Mucosa of rectum (tissue), 2 donors: ENCODE results near the gene ANO10.

Experiments used
- H3K27ac ChIP-seq, 2 donors: one replicate each; pipeline ENCODE4 v1.7.0; 2013; ENCODE audit warnings: inconsistent platforms in 2 of 2, low read depth in 2 of 2, low read length in 2 of 2
- H3K27me3 ChIP-seq, 2 donors: one replicate each; pipeline ENCODE4 v1.7.0; 2013; ENCODE audit warnings: low read length in 2 of 2; ENCODE audit not compliant: control insufficient read depth in 2 of 2, insufficient read depth in 2 of 2
- H3K36me3 ChIP-seq, 2 donors: one replicate each; pipeline ENCODE4 v1.7.0; 2013; ENCODE audit warnings: low read length in 2 of 2; ENCODE audit not compliant: control insufficient read depth in 2 of 2, insufficient read depth in 2 of 2
- H3K4me1 ChIP-seq, 2 donors: one replicate each; pipeline ENCODE4 v1.7.0; 2013; ENCODE audit warnings: low read length in 2 of 2, mild to moderate bottlenecking in 1 of 2; ENCODE audit not compliant: control insufficient read depth in 2 of 2, insufficient read depth in 2 of 2
- H3K4me3 ChIP-seq, 2 donors: one replicate each; pipeline ENCODE4 v1.7.0; 2013; ENCODE audit warnings: low read length in 2 of 2
- H3K9ac ChIP-seq, 2 donors: one replicate each; pipeline ENCODE4 v1.7.0; 2013; ENCODE audit warnings: low read length in 2 of 2, low read depth in 1 of 2, mild to moderate bottlenecking in 1 of 2
- H3K9me3 ChIP-seq, 2 donors: one replicate each; pipeline ENCODE4 v1.7.0; 2013; ENCODE audit warnings: low read length in 2 of 2; ENCODE audit not compliant: control insufficient read depth in 2 of 2
- donor health status: healthy.
- donor health status: Normal muscosa, but diverticular disease.

Gene ANO10

GRCh38 chr3:43415088-43415487 lies 206.7 kb downstream of the ANO10 start:
- Histone ChIP-seq H3K9ac (no peak overlapping the region), H3K36me3 (no peaks in the 10 kb centered on the region), H3K27ac (no peak overlapping the region), H3K4me3 (no peak overlapping the region), H3K9me3 (no peaks in the 10 kb centered on the region), H3K4me1 (no peaks in the 10 kb centered on the region), H3K27me3 (no peaks in the 10 kb centered on the region)

DNA sequence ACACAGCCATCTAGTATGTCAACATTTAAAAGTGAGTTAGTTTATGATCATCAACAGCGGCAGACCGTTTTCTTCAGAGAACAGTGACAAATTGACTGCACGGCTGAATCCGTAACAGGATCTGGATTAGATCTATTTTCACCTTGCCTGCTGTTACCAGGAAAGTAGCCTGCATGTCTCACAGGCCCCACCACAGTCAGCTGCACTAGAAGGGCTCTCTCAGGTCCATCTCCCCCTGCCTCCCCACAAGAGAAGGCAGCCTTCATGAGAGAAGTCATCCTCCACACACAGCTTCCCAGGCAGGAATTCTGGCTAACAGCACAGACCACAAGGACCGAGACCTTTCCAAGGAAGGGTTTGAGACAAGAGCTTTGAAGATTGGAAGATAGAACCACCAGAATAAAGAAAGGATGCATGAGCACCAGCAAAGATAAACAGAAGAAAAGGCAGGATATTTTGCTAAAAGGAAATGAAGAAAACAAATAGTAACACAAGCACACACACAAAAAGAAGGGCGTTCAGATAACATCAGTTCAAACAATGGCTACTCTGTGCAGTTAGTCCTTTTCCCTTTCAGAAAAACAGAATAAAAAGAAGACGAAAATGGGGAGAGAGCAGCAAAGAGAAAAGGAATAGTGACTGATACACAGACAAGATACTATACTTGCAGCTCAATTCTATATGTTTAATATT lies 208.0 kb downstream of the ANO10 start:
- Histone ChIP-seq H3K36me3 (no peaks in the 10 kb centered on the region), H3K27me3 (no peaks in the 10 kb centered on the region), H3K4me1 (no peaks in the 10 kb centered on the region), H3K9me3 (no peaks in the 10 kb centered on the region), H3K4me3 (no peak overlapping the region), H3K27ac (no peak overlapping the region), H3K9ac (no peak overlapping the region)

DNA sequence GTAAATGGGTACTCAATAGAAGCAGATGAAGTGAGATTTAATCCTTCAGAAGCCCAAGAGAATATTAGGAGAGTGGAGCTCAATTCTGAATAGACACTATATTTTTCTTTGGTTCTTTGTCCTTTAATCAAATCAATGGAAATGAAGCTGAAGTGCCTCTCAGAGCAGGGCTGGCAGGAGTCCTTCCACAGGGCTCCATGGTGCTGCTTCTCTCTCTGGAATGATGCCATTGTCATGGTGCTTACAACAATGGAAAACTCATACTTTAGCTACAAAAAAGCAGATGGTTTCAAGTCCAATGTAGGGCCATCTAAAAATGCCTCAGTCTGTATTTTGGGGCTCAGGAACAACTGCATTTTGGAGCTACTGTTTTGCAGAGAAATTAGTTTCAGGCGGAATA lies 210.4 kb downstream of the ANO10 start:
- no peaks in the 10 kb centered on the region for H3K9me3 ChIP-seq
- H3K4me1 ChIP-seq, result no peaks in the 10 kb centered on the region
- H3K4me3 ChIP-seq, result no peak overlapping the region
- H3K27me3 ChIP-seq, result no peaks in the 10 kb centered on the region
- H3K27ac ChIP-seq, result no peak overlapping the region
- H3K36me3 ChIP-seq, result no peaks in the 10 kb centered on the region
- H3K9ac ChIP-seq, result no peak overlapping the region

GRCh38 chr3:43410592-43410991 lies 211.2 kb downstream of the ANO10 start:
- Histone ChIP-seq H3K27me3 (no peaks in the 10 kb centered on the region), H3K9ac (no peak overlapping the region)

DNA sequence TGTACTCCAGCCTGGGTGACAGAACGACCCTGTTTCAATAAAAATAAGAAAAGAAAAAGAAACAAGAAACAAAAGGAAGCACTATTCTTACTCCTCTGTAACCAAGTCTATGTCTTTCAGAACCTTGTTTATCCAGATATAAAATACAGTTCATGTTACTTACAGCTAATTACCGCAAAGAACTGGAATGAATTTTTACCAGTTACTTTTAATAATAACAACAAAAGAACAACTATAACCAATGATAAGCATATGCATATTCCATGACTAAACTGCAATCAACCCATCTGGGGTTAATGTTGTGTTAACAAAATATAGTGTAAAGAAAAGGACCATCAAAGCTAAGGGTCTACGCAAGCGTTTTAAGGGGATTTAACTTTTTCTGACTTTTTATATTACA lies 212.3 kb downstream of the ANO10 start:
- Histone ChIP-seq H3K4me3 (no peak overlapping the region), H3K36me3 (no peaks in the 10 kb centered on the region), H3K27me3 (no peaks in the 10 kb centered on the region), H3K9ac (no peak overlapping the region), H3K9me3 (no peaks in the 10 kb centered on the region), H3K4me1 (no peaks in the 10 kb centered on the region), H3K27ac (no peak overlapping the region)

More at GRCh38 chr3:43410592-43410991, 211.2 kb downstream of the ANO10 start:
- H3K27ac ChIP-seq, result no peak overlapping the region
- H3K4me3 ChIP-seq, result no peak overlapping the region
- no peaks in the 10 kb centered on the region for H3K4me1 ChIP-seq
- no peaks in the 10 kb centered on the region for H3K36me3 ChIP-seq
- H3K9me3 ChIP-seq, result no peaks in the 10 kb centered on the region

- no peaks in the 10 kb centered on the region for H3K9me3 ChIP-seq
- no peaks in the 10 kb centered on the region for H3K4me1 ChIP-seq
- H3K9ac ChIP-seq, result no peak overlapping the region
- H3K27me3 ChIP-seq, result no peaks in the 10 kb centered on the region
- no peak overlapping the region for H3K4me3 ChIP-seq
- no peak overlapping the region for H3K27ac ChIP-seq
- H3K36me3 ChIP-seq, result no peaks in the 10 kb centered on the region
Measured at GRCh38 chr3:43406643-43407023, 215.2 kb downstream of the ANO10 start.

DNA sequence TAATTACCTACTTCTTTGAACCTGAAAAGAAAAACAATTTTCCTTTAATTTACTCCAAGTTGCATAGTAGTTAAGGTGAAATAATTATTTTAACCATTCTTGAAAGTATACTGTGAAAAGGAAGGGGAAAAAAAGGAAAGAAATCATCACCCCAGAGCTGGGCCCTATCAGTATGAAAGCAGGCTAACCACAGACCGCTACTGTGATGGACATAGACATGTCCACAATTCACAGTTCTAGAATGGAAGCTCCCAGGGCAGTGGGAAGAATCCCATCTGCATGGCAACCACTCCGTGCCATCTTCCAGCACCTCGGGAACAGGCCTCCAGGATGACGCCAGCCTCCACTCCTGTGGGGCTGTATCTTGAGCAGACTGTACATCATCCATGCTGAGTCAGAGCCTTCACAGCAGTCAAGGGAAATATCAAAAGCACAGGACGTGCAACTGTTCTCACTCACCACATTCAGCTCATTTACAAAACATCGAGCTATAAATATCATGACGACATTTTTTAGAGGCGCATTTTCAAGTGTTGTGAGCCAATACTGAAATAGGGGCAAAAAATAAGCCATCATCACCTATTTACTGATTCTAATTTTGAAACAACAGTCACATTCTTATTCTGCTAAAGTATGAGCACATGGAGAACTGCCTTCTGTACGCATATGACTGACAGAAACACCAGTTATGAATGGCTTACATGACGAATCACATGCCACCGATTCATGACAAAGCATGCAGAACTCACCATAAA lies 215.7 kb downstream of the ANO10 start:
- no peak overlapping the region for H3K27ac ChIP-seq
- H3K4me1 ChIP-seq, result no peaks in the 10 kb centered on the region
- no peak overlapping the region for H3K4me3 ChIP-seq
- H3K36me3 ChIP-seq, result no peaks in the 10 kb centered on the region
- H3K9ac ChIP-seq, result no peak overlapping the region
- H3K9me3 ChIP-seq, result no peaks in the 10 kb centered on the region
- no peaks in the 10 kb centered on the region for H3K27me3 ChIP-seq

- H3K4me3 ChIP-seq, result no peak overlapping the region
- no peaks in the 10 kb centered on the region for H3K4me1 ChIP-seq
- no peak overlapping the region for H3K9ac ChIP-seq
- H3K36me3 ChIP-seq, result no peaks in the 10 kb centered on the region
- no peak overlapping the region for H3K27ac ChIP-seq
- H3K9me3 ChIP-seq, result no peaks in the 10 kb centered on the region
- H3K27me3 ChIP-seq, result no peaks in the 10 kb centered on the region
Measured at GRCh38 chr3:43400781-43401730, 220.8 kb downstream of the ANO10 start.

- H3K36me3 ChIP-seq, result no peaks in the 10 kb centered on the region
- H3K27me3 ChIP-seq, result no peaks in the 10 kb centered on the region
- H3K4me3 ChIP-seq, result no peak overlapping the region
- no peaks in the 10 kb centered on the region for H3K9me3 ChIP-seq
- H3K9ac ChIP-seq, result no peak overlapping the region
- no peak overlapping the region for H3K27ac ChIP-seq
- H3K4me1 ChIP-seq, result no peaks in the 10 kb centered on the region
Measured at GRCh38 chr3:43400167-43400566, 221.6 kb downstream of the ANO10 start.

DNA sequence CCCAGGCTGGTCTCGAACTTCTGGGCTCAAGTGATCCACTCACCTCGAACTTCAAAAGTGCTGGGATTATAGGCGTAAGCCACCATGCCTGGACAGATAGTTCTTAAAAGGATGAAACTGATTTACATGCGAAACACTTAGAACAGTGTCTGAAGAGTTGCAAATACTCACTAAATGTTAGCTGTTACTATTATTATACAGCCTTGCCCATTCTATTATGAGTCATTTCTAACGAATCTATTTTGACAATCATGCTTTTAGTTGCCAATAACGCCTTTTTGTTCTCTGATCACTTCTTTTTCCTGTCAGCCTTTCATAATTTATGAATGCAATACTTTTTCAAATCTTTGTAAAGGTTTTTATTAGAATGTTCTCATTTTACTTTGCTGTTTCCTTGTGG lies 222.8 kb downstream of the ANO10 start:
- H3K9me3 ChIP-seq, result no peaks in the 10 kb centered on the region
- no peaks in the 10 kb centered on the region for H3K4me1 ChIP-seq
- no peak overlapping the region for H3K27ac ChIP-seq
- no peak overlapping the region for H3K4me3 ChIP-seq
- H3K36me3 ChIP-seq, result no peaks in the 10 kb centered on the region
- no peak overlapping the region for H3K9ac ChIP-seq
- no peaks in the 10 kb centered on the region for H3K27me3 ChIP-seq
